Left lobe of liver (tissue), 2 donors: ENCODE results near the gene MBD5. TPM values are rescaled to one million over a fixed set of nuclear protein-coding genes. Genes with fewer than 3 reads are reported as not detected.

Experiments
- ATAC-seq: fragments of 200-7000 bp; cut with Tn5 transposase; one replicate; pipeline ENCODE4 v1.9.1; 2020; ENCODE audit warnings: mild to moderate bottlenecking, moderate library complexity
- DNase-seq: peaks from one replicate; pipeline ENCODE4 v3.0.0-alpha.2; 2020; ENCODE audit warnings: low spot score
- total RNA-seq: library from RNA; stranded (reverse); gene quantifications from one replicate; pipeline ENCODE4 v1.2.1, GENCODE V29; 2021
- donor health status: DM: no; HTN: no; CAD: no; lungs with moderate emphysema.
- donor health status: DM: no; HTN: yes; CAD: no.

Gene MBD5
- total RNA-seq, 1 donor from 2014 or later: 9.8 TPM

DNA sequence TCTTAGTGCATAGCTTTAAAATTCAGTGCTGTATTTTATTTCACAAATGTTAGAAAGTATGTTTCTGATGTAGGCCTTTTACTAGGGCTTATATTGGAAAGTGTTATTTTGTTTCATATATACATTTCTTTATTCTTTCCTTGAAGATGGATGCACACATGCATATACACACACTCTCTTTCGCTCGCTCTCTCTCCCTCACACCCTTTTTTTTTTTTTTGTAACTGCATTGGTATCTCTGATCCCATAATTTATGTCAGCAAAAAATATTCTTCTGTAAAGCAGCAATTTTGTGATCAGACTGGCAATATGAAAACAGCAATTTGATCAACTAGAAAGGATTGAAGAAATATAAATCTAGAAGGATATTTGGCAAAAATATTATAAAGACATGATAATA is 2.0 kb downstream of the MBD5 start:
- DNase-seq: no peak
- ATAC-seq: no peak

DNA sequence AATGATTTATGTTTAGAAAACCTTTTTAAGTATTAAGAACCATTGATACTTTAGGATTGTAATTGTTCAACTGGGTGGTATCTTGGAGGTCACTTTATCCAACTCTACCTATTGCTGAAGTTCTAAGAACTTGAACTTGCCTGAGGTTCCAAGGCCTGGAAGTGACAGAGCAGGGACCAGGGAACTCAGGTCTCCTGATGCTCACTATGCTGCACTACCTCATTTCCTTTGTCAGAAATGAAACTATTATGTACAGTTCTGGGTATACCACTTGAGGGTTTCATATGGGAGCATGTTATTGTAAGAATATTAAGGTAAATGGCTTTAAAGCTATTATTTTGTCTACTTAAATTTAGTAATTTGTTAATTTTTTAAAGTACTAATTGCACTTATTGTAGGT is 3.0 kb downstream of the MBD5 start:
- no peak for ATAC-seq

GRCh38 chr2:148026573-148026972 is 5.7 kb downstream of the MBD5 start:
- no peak for ATAC-seq
- no peak for DNase-seq

More for the DNA sequence above, 3.0 kb downstream of the MBD5 start:
- no peak for DNase-seq

GRCh38 chr2:148027822-148028221 is 6.9 kb downstream of the MBD5 start:
- ATAC-seq (no peak), DNase-seq (no peak)

DNA sequence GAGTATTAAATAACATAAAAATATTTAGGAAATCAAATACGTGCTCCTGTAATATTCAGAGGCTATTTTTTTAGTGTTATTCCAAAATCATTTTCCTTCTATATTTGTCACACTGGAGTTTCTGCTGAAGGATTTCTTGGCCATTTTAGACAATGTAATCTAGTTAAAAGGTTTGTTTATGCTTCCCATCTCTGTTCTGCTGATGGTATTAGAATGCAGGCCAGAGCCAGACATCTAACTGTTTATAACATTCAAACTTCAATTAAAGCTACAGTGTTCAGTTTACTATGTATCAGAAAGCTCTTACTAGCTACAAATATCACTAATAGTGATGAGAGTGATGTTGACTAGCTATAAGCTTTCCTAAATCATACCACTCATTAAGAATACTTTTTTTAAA is 7.9 kb downstream of the MBD5 start:
- DNase-seq (no peak), ATAC-seq (no peak)

GRCh38 chr2:148031152-148031551 is 10.3 kb downstream of the MBD5 start:
- no peak for ATAC-seq

GRCh38 chr2:148032215-148032614 is 11.3 kb downstream of the MBD5 start:
- ATAC-seq (no peak), DNase-seq (no peak)

More at GRCh38 chr2:148031152-148031551, 10.3 kb downstream of the MBD5 start:
- DNase-seq: no peak

- DNase-seq: no peak
- no peak for ATAC-seq
These were observed 18.9 kb downstream of the MBD5 start for GRCh38 chr2:148039783-148040182.

DNA sequence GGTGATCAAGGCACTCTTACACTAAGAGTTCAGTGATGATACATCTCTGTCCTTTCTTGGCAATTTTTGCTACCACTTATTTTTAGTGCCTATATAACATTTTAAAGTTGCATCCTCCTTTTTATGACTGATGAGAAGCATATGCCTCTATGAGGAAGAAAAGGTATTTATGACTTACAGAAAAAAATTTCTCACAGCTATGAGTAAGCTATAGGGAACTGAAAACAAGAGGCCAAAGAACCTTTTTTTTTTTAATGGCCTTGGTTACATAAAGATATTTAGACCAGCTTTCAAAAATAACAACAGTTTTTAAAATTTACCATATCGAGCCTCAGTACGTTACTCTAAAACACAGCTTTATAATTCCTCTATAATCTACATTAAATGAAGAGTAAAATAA is 21.3 kb downstream of the MBD5 start:
- no peak for DNase-seq
- no peak for ATAC-seq

GRCh38 chr2:148044322-148044721 is 23.4 kb downstream of the MBD5 start:
- DNase-seq: no peak
- ATAC-seq: no peak

DNA sequence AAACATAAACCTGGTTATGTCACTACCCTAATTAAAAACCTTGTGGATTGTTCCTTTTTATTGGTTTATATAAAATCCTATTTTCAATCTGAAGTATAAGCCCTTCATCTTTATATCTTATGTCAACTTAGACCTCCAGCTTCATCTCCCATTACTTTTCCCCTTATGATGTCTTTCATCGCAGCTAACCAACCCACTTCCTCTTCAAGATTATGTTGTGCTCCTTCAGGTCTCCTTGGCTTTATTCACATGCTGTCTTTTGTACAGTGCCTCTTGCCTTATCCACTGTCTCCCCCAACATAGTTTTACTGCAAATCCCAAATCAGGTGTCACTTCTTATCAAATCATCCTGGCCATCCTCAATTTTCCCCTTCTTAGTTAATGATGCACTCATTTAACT is 25.9 kb downstream of the MBD5 start:
- ATAC-seq (no peak), DNase-seq (no peak)

GRCh38 chr2:148048475-148049221 is 27.8 kb downstream of the MBD5 start:
- no peak for ATAC-seq
- DNase-seq: no peak

- DNase-seq (no peak), ATAC-seq (no peak)
These were observed 28.4 kb downstream of the MBD5 start for GRCh38 chr2:148049284-148049683.

- no peak for ATAC-seq
- DNase-seq: no peak
These were observed 31.8 kb downstream of the MBD5 start for GRCh38 chr2:148052687-148053086.

- ATAC-seq (no peak), DNase-seq (no peak)
These were observed 37.8 kb downstream of the MBD5 start for GRCh38 chr2:148058641-148059040.

GRCh38 chr2:148063633-148064032 is 42.7 kb downstream of the MBD5 start:
- peak; percentile 89 for ATAC-seq
- DNase-seq: no peak

- DNase-seq: no peak
- ATAC-seq: no peak
These were observed 45.0 kb downstream of the MBD5 start for GRCh38 chr2:148065936-148066335.

GRCh38 chr2:148067801-148068200 is 46.9 kb downstream of the MBD5 start:
- DNase-seq (no peak), ATAC-seq (no peak)

DNA sequence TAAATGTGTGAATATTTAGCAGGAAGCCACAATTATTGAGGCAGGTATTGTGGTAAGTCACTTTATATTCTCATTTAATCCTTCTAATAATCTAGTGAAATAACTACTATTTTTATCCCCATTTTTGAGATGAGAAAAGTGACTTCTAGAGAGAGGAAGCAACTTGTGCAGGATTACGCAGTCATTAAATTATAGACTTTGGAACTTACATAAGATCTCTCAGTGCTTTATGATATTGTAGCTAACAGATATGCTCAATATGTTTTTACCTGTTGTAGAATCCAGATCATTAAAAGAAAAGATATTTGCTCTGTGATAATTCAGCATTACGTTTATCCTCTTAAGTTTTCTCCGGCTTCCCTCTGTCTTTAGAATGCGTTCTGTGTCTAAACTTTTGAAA is 50.5 kb downstream of the MBD5 start:
- ATAC-seq (no peak), DNase-seq (no peak)

DNA sequence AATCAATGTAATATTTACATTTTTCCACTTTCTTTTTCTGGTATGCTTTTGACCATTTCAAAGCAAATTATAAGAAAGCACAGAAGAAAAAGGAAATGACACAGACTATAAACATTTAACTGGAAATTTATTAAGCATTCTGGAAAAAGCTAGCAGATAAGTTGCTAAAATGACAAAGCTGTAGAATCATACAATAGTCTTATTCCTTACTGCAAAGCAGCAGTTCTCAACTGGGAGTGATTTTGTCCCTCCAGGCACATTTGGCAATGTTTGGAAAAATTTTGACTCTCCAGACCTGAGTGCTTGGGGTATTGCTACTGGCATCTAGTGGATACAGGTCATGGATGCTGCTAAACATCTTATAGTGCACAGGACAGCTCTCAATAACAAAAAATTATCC is 75.1 kb downstream of the MBD5 start:
- DNase-seq (no peak), ATAC-seq (no peak)

DNA sequence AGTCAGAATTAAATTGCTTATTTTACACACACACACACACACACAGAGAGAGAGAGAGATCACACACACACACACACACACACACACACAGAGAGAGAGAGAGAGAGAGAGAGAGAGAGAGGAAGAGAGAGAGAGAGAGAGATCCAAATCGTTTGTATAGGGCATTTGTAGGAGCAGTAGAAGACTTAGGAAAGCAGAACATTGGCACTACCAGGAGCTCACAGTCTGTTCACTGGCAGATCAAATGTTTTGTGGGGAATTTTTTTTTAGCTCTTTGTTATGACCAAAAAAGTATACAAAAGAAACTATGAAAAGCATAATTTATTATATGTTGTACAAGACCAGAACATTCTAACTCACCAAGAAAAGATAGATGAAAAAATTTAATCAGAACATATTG is 81.8 kb downstream of the MBD5 start:
- ATAC-seq (no peak), DNase-seq (no peak)

GRCh38 chr2:148103946-148104345 is 83.1 kb downstream of the MBD5 start:
- no peak for ATAC-seq
- no peak for DNase-seq

DNA sequence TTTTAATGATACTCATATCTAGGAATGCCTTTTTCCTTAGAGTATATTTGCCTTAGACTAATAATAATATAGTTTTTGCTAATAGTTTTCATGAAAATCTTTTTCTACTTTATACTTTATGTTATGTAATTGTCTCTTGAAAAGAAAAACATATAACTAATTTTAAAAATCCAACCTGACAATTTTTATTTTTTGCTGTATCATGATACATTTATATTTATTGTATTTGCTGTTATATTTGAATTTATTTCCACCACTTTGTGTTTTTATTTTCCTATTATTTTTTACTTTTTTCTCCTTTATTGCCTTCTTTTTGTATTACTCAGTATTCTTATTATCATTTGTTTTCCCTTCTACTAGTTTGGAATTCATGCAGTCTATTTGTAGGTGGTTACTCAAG is 85.4 kb downstream of the MBD5 start:
- ATAC-seq (no peak), DNase-seq (no peak)
